OCI-LY3 (cell line): ENCODE measurements around the gene GMPPA.

ENCODE experiments used
- EZH2phosphoT487 ChIP-seq: fragments of 200-600 bp; shearing (Covaris generic); IDR thresholded peaks from 2 replicates; pipeline ENCODE4 v1.6.1; 2018; ENCODE audit warnings: antibody characterized with exemption, mixed run types, low read depth
- TF ChIP-seq, protein P1 (sequence below): fragments of 200-600, 300-600 bp; sonication (generic); IDR thresholded peaks from 2 replicates; pipeline ENCODE4 v1.5.1; 2014; ENCODE audit warnings: antibody characterized with exemption, low read length, low read depth

- TF ChIP-seq, protein P1, sequence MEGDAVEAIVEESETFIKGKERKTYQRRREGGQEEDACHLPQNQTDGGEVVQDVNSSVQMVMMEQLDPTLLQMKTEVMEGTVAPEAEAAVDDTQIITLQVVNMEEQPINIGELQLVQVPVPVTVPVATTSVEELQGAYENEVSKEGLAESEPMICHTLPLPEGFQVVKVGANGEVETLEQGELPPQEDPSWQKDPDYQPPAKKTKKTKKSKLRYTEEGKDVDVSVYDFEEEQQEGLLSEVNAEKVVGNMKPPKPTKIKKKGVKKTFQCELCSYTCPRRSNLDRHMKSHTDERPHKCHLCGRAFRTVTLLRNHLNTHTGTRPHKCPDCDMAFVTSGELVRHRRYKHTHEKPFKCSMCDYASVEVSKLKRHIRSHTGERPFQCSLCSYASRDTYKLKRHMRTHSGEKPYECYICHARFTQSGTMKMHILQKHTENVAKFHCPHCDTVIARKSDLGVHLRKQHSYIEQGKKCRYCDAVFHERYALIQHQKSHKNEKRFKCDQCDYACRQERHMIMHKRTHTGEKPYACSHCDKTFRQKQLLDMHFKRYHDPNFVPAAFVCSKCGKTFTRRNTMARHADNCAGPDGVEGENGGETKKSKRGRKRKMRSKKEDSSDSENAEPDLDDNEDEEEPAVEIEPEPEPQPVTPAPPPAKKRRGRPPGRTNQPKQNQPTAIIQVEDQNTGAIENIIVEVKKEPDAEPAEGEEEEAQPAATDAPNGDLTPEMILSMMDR, result no peak
- no peak for TF ChIP-seq EZH2phosphoT487
These were observed 40.5 kb downstream of the GMPPA start for GRCh38 chr2:219538956-219539788.
